HG03280 (cell line): ENCODE data around the gene RASA2.
A peak's percentile ranks its signal among the peaks of the same experiment; 100 is the strongest.

ENCODE experiments used
- ATAC-seq: cut with Tn5 transposase; IDR thresholded peaks from one replicate; pipeline ENCODE4 v1.9.1; 2021; ENCODE audit warnings: mild to moderate bottlenecking, moderate library complexity; ENCODE audit not compliant: unreplicated experiment

RASA2 gene, protein sequence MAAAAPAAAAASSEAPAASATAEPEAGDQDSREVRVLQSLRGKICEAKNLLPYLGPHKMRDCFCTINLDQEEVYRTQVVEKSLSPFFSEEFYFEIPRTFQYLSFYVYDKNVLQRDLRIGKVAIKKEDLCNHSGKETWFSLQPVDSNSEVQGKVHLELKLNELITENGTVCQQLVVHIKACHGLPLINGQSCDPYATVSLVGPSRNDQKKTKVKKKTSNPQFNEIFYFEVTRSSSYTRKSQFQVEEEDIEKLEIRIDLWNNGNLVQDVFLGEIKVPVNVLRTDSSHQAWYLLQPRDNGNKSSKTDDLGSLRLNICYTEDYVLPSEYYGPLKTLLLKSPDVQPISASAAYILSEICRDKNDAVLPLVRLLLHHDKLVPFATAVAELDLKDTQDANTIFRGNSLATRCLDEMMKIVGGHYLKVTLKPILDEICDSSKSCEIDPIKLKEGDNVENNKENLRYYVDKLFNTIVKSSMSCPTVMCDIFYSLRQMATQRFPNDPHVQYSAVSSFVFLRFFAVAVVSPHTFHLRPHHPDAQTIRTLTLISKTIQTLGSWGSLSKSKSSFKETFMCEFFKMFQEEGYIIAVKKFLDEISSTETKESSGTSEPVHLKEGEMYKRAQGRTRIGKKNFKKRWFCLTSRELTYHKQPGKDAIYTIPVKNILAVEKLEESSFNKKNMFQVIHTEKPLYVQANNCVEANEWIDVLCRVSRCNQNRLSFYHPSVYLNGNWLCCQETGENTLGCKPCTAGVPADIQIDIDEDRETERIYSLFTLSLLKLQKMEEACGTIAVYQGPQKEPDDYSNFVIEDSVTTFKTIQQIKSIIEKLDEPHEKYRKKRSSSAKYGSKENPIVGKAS

DNA sequence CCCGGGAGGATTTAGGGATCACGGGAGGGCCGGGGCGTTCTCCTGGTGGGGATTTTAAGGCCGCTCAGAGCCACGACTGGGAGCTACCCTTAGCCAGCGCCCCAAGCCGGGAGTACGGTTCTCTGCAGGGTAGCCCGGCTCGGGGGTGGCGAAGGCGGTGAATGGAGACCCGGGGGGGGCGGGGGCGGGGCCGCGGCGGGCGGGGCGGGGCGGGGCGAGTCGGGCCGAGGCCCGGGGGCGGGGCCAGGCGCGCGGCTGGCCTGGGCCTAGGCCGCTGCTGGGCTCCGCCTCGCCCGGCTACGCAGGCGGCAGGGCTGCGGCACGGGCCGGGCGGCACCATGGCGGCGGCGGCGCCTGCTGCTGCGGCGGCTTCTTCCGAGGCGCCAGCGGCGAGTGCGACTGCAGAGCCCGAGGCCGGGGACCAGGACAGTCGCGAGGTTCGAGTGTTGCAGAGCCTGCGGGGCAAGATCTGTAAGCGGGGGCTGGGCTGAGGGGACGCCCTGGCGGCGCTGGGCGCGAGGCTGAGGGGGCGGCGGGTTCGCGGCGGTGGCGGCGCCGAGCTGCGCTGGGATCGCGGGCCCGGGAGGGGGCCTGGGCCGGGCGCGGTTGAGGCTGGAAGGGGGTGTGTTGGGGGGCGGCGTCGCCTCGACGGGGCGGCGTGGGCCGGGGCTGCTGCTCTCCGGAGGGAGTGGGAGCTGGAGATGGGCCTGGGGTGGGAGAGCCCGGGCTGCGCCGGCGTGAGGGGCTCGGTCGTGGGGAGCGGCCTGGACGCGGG lies at the start of gene RASA2:
RASA2 (plus strand) TSS at position 282 of the 775 bp plus-strand sequence; CDS start at position 339, 57 bp downstream.
- peak; percentile 64 for ATAC-seq

- no peak for ATAC-seq
These were observed 47.2 kb upstream of the RASA2 start for GRCh38 chr3:141439589-141439988.

DNA sequence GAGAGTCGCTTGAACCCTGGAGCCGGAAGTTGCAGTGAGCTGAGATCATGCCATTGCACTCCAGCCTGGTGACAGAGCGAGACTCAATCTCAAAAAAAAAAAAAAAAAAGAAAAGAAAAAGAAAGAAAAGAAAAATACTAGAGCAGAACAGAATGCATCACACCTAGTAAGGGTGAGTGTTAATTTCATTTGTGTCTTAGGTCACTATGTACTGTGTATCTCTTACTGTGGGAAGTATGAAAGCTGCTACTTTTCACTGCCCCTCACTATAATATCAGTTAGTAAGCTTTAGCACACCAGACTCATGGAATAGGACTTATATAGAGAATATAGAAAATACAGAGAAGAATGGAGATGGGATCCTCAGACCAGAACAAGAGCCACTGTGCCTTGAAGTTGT lies 45.9 kb upstream of the RASA2 start:
- peak; percentile 16 for ATAC-seq

GRCh38 chr3:141441381-141442364 lies 45.2 kb upstream of the RASA2 start:
- ATAC-seq, result peak; percentile 94

- ATAC-seq, result no peak
These were observed 44.4 kb upstream of the RASA2 start for GRCh38 chr3:141442446-141442845.

- ATAC-seq, result no peak
These were observed 43.9 kb upstream of the RASA2 start for GRCh38 chr3:141442914-141443313.

DNA sequence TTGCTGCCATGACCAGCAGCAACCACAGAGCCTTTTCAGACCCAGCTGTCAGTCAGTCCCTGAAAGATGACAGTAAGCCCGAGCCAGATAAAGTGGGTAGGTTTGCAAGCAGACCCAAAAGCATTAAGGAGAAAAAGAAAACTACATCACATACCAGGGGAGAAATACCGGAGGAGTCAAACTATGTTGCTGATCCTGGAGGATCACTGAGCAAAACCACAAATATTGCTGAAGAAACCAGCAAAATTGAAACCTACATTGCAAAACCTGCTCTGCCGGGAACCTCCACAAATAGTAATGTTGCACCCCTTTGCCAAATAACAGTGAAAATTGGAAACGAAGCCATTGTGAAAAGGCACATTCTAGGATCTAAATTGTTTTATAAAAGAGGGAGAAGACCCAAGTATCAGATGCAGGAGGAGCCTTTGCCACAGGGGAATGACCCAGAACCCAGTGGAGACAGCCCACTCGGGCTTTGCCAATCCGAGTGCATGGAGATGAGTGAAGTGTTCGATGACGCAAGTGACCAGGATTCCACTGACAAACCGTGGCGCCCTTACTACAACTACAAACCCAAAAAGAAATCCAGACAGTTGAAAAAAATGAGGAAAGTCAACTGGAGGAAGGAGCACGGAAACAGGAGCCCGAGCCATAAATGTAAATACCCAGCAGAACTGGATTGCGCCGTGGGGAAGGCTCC lies 42.1 kb upstream of the RASA2 start:
- ATAC-seq, result no peak

DNA sequence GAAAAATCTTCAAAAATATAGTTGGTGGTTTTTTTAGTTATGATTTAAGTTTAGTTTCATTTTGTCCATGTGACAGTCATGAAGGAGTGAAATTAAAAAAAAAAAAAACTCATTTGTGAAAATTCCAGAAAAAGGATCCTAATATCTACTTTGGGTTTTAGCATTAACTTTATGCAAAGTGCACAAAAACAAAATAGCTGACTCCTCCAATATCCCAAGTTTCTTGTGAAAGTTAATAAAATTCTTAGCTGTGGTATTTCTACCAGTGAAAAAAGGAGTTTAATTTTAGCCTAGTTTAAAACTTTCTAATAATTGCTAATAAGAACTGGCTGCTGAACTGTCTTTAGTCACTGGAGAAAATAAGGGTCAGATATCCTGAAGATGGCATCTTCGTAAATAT lies 40.8 kb upstream of the RASA2 start:
- no peak for ATAC-seq

GRCh38 chr3:141446737-141447136 lies 40.1 kb upstream of the RASA2 start:
- no peak for ATAC-seq

DNA sequence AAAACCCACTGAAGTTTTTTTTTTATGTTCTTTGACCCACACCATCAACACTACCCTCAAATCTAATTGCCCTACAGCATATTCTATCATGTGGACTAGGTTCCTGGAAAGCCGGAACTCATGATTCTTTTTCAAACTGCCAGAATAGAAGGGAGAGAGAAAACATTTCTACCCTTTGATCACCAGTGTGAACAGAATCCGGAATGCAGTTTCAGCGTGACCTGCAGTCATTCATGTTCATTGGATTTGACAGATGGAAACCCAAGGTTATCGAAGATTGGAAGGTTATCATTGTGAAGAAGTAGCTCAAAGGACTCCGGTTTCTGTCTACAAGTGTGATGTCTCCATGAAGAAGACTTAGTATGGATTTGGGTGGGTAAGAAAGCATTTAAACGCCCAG lies 39.4 kb upstream of the RASA2 start:
- no peak for ATAC-seq

DNA sequence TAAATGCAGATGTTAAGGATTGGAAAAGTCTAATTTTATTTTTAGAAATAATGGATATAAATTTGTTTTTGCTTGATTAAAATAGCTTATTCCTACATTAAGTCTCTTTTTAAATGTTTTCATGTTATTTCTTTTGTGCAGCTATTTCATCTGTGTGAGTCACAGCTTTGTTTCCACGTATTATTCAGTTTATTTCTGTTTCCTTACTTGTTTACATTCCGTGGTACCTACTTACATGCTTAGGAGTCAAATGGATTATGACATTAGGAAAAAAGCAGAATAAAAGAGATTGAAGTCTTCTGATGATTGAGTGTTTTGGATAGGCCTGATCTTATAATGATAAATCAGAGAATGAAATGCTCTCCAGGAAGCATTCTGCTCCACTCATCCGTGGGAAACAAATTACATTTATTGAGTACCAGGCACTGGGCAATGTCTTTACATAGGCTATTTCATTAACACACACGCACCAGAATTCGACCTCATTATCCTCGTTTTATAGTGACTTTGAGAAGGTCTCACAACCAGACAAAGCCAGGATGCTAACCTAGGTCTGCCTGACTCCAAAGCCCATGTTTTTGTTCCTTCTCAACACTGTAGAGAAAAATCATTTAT lies 38.1 kb upstream of the RASA2 start:
- ATAC-seq, result no peak

GRCh38 chr3:141449424-141449823 lies 37.4 kb upstream of the RASA2 start:
- no peak for ATAC-seq

- no peak for ATAC-seq
These were observed 36.0 kb upstream of the RASA2 start for GRCh38 chr3:141450727-141451375.

DNA sequence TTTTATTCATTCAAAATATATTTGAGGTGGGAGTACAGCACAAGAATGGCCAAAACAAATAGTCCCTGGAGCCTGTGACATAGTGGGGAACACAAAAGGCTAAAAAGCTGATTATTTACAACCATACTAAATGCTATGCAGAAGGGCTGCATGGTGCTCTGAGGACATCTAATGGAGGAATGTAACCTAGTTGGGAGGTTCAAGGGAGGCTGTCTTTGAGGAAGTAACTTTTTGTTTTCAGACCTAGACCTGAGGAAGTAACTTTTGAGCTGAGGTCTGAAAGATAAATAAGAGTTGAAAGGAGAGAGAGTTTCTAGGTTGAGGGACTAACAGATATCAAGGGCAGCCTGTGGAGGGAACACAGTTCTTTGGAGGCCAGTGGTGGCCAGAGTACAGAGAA lies 34.8 kb upstream of the RASA2 start:
- ATAC-seq, result peak; percentile 75

DNA sequence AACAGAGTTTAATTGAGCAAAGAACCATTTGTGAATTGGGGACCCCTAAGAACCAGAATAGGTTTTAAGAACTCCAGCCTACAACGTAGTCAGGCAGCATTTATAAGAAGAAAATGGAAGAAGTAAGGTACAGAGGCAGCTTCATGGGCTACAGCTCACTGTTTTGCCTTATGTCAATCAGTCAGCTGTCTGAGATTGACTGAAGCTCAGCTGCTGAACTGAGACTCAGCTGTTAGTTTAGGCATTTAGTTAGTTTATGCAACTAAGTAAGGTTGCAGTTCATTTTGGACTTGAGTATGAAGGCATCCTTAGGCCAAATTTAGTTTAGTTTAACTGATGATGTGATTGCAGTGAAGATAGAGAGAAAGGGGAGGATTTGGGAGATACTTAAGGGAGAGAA lies 34.1 kb upstream of the RASA2 start:
- ATAC-seq, result no peak

GRCh38 chr3:141454054-141454453 lies 32.8 kb upstream of the RASA2 start:
- no peak for ATAC-seq

GRCh38 chr3:141454906-141455602 lies 31.8 kb upstream of the RASA2 start:
- ATAC-seq, result peak; percentile 59
